ENCODE data around the gene PBX2. TPM values are rescaled to one million over a fixed set of nuclear protein-coding genes. Genes with fewer than 3 reads are reported as not detected.

Gene PBX2
- total and polyA plus RNA-seq, 4 donors = 1.5 to 52.5 (median 18.7) TPM

DNA sequence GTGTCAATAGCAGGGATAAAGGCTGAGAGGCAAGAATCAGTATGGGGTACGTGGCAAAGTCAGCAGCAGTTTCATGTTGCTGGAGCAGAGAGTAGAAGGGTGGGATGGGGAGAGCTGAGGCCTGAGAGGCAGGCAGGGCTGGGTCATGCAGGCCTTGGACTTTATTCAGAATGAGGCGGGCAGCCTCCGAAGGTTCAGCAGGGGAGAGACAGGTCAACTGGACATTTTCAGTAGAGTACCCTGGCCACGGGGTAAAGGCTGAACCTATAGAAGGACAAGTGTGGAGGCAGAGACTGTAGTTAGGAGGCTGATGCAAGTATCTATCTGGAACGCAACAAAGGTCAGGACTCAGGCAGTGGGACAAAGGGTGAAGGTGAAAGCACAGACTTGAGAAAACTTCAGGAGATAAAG, 20.2 kb upstream of the PBX2 start (continued):
- TF ChIP-seq CTCF (IDR thresholded peaks at IDR 0.05; ENCODE audit: low read depth, low read length, missing input control) (no peak), HNF4A (conservative IDR thresholded peaks at IDR 0.05) (no peak)

GRCh38 chr6:32208996-32209395, 19.0 kb upstream of the PBX2 start:
- Histone ChIP-seq H3K9ac (ENCODE audit: low read depth in 1 of 2, low read length in 2 of 2) (no peak overlapping the region), H3K36me3 (ENCODE audit: control insufficient read depth in 4 of 4, insufficient read depth in 3 of 4, low read depth in 1 of 4, low read length in 3 of 4) (no peaks in the 10 kb centered on the region), H3K27ac (ENCODE audit: low read depth in 1 of 2, low read length in 2 of 2) (no peak overlapping the region), H3K9me3 (ENCODE audit: control insufficient read depth in 4 of 4, low read length in 3 of 4) (no peaks in the 10 kb centered on the region), H3K4me1 (ENCODE audit: control insufficient read depth in 4 of 4, insufficient read depth in 4 of 4, low read length in 3 of 4) (no peaks in the 10 kb centered on the region), H3K27me3 (ENCODE audit: control insufficient read depth in 4 of 4, insufficient read depth in 4 of 4, low read length in 3 of 4) (no peaks in the 10 kb centered on the region), H3K4me3 (ENCODE audit: low read depth in 1 of 3, low read length in 3 of 3) (no peak overlapping the region)
- TF ChIP-seq NR2F2 (IDR thresholded peaks at IDR 0.05) = no peak
- peak in 1 of 2 donors; percentile 41 for TF ChIP-seq RXRA (IDR thresholded peaks at IDR 0.05)
- no peak for TF ChIP-seq REST (IDR thresholded peaks at IDR 0.05)
- peak; percentile 37 for TF ChIP-seq SP1 (IDR thresholded peaks at IDR 0.05)
- TF ChIP-seq EGR1 (IDR thresholded peaks at IDR 0.05; ENCODE audit: low read depth in 2 of 2) = no peak
- no peak for TF ChIP-seq FOXA2 (IDR thresholded peaks at IDR 0.05)
- no peak for TF ChIP-seq RAD21 (IDR thresholded peaks at IDR 0.05)
- DNase-seq (ENCODE audit: low spot score) = no peak
- 59% methylated on average over 1 of the region's 1 CpG for WGBS

DNA sequence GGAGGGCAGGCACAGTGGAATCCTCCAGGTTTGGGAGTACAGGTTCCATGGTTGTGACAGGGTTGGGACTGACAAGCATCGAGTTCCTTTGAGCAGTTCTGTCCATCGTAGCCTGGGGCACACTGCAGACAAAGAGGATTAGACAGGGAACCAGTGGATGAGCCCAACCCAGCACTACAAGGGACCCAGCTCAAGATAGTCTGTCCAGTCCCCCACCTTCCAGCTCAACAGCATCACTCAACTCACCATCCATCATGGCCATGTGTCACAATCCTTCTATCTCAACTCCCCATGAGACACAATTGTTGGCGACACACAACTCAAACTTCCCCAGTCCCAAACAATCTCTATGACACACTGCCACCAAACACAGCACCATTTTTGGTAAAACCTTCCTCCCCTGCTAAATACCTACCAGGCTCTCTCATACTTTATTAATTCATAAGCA, 14.3 kb upstream of the PBX2 start:
- no peak for TF ChIP-seq SP1 (IDR thresholded peaks at IDR 0.05)
- TF ChIP-seq MAX (IDR thresholded peaks at IDR 0.05) = no peak
- no peak for TF ChIP-seq GABPA (IDR thresholded peaks at IDR 0.05 in 1 of 2, conservative IDR thresholded peaks at IDR 0.05 in 1 of 2)
- no peak for TF ChIP-seq HNF4G (IDR thresholded peaks at IDR 0.05)
- DNase-seq (ENCODE audit: low spot score) = no peak
- whole genome bisulfite sequencing = 90% methylated on average over 3 of the region's 3 CpGs
- no peak overlapping the region for H3K9ac ChIP-seq (ENCODE audit: low read depth in 1 of 2, low read length in 2 of 2)
- H3K4me3 ChIP-seq (ENCODE audit: low read depth in 1 of 3, low read length in 3 of 3) = no peak overlapping the region
- no peaks in the 10 kb centered on the region for H3K27me3 ChIP-seq (ENCODE audit: control insufficient read depth in 4 of 4, insufficient read depth in 4 of 4, low read length in 3 of 4)
- H3K4me1 ChIP-seq (ENCODE audit: control insufficient read depth in 4 of 4, insufficient read depth in 4 of 4, low read length in 3 of 4) = no peaks in the 10 kb centered on the region
- no peaks in the 10 kb centered on the region for H3K9me3 ChIP-seq (ENCODE audit: control insufficient read depth in 4 of 4, low read length in 3 of 4)
- H3K27ac ChIP-seq (ENCODE audit: low read depth in 1 of 2, low read length in 2 of 2) = no peak overlapping the region
- no peaks in the 10 kb centered on the region for H3K36me3 ChIP-seq (ENCODE audit: control insufficient read depth in 4 of 4, insufficient read depth in 3 of 4, low read depth in 1 of 4, low read length in 3 of 4)
